Sciatic nerve (tissue), 2 donors: ENCODE measurements around the gene KYAT1. TPM values are rescaled to one million over a fixed set of nuclear protein-coding genes. Genes with fewer than 3 reads are reported as not detected.

Experiments used
- ATAC-seq: fragments of 200-7000 bp; cut with Tn5 transposase; one replicate; pipeline ENCODE4 v1.9.1; 2020; ENCODE audit warnings: mild to moderate bottlenecking, moderate library complexity
- DNase-seq: peaks from one replicate; pipeline ENCODE4 v3.0.0-alpha.2; 2020; ENCODE audit warnings: low spot score
- intact Hi-C: fragments of 100-400 bp; cut with DNase I; formaldehyde crosslinking; loops from one replicate; pipeline ENCODE4 v1.14.2; 2022
- total RNA-seq: library from RNA; stranded (reverse); fragmentation: NEBNext Ultra II Directional; extraction: Animal tissue kit (Norgen Biotek cat#: 25700); gene quantifications from one replicate; pipeline ENCODE4 v1.2.1, GENCODE V29; 2021
- donor health status: DM: no; HTN: no; CAD: no.
- donor health status: DM: no; HTN: no; CAD: no.

Gene KYAT1
- total RNA-seq, 1 donor from 2014 or later, result 12.8 TPM

DNA sequence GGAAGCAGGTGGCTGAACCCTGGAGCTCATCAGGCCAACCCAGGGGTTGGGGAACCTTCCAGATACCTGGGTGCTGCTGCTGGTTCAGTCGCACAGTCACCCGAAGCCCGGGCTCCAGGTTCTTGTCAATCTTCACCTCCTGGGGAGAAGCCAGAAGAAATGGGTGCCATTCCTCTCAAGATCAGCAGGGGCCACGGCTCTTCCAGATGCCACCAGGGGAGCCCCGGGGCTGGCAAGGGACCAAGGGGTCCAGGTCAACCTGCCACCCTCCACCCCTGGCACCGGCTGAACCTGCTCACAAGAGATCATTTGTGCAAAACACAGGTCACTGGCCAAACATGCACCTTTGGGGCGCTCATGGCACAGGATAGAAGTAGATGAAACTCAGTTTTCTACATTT, 56.8 kb downstream of the KYAT1 start:
- intact Hi-C loops, result no loop called here
- ATAC-seq, result no peak

DNA sequence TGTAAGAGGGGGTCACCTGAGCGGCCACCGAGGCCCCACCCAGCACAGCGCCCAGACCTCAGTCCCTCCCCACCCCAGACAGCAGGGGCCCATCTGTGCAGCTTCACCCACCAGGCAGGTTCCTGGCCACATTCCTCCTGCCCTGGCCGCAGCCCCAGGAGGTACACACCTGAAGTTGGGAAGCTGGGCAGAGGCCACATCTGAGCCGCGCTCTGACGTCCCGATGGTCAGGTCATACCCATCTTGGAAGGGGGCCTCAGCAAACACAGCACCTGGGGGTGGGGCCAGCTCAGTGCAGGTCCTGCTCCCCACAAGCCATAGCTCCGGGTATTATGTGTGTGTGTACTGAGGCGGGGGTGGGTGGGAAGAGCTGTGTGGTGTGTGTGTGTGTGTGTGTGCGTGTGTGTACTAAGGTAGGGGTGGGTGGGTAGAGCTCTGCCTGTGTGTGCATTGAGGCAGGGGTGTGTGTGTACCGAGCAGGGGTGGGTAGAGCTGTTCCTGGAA, 57.8 kb downstream of the KYAT1 start:
- intact Hi-C loops, result no loop called here
- ATAC-seq (no peak), DNase-seq (no peak)

More for the DNA sequence above, 56.8 kb downstream of the KYAT1 start:
- no peak for DNase-seq

DNA sequence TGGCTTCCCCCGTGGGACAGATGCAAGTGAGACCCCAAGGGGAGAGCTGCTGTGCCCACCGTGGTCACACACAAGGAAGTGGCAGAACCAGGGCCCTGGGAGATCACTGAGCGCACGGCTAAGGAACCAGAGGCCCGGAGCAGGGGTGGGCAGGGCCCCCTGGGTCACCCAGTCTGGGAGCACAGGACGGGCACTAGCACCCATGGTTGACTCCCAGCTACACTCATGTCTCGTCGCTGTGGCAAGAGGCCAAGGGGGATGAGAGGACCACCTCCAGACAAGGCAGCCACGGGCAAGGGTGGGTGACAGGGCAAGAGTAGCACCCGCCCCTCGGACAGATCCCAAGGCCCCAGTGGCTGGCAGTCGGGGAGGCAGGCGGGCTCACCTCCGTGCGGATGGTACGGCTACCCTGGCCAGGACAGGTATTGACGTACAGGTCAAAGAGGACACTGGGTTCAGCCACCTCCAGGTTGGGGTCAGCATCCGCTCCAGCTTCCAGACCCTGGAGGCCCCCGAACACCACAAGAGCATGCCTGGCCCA, 58.3 kb downstream of the KYAT1 start:
- DNase-seq, result no peak
- intact Hi-C loops, result no loop called here
- no peak for ATAC-seq

DNA sequence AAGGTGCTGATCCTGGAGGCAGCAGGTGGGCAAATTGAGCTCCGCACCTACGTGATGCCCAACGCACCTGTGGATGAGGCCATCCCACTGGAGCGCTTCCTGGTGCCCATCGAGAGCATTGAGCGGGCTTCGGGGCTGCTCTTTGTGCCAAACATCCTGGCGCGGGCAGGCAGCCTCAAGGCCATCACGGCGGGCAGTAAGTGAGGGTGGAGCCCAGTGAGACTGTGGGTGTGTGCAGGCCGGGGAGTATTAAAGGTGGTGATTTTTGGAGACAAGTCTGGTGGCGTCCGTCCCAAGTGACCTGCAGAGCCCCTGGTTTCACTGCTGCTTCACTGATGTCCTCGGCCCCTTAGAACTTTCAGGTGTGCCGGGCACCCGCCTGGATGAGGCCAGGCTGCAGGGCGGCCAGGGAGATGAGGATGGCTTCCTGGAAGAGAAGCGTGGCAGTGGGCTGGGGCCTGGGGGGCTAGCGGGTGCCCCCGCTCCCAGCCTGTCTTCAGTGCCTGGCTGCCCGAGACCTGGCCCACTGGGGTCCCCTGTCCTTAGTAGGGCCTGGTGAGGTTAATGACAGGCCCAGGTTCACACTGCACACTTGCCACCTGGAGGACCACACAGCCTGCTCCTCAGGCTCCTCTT, 59.2 kb downstream of the KYAT1 start:
- intact Hi-C loops, result no loop called here
- DNase-seq (no peak), ATAC-seq (no peak)

DNA sequence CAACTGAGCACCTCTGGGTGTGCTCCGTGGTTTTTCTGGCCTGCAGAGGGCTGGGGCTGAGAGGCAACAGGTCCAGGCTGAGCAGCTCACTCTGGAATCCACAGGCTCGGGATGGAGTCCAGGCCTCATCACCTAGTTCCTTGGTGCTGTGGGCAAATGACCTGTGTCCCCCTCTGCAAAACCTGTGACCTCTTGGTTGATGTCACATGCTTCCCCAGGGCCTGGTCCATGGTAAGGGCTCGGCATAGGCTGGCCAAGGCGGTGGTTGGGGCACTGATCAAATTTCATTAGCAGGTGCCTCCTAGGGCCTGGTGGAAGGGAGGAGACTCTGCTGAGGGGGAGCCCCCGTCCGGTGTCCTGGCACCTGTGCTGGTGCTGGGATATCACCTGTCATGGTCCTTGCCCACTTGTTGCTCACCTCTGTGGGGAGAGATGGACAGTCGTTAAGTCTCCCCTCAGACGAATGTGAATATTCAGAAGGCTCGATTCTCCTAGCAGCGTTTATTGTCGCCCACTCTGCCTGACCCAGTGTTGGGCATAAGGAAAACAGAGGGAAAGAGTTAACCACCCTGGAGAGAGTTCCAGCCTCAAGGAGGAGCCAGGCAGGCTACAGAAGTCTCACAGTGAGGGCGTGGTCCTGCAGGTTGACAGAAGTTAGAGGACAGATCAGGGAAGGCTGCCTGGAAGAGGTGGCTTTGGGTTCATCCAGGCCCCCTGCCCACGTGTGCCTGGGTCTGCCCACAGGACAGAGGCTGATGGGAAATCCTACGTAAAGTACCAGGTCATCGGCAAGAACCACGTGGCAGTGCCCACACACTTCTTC, 60.0 kb downstream of the KYAT1 start:
- intact Hi-C loops, result no loop called here
- ATAC-seq (no peak), DNase-seq (no peak)

DNA sequence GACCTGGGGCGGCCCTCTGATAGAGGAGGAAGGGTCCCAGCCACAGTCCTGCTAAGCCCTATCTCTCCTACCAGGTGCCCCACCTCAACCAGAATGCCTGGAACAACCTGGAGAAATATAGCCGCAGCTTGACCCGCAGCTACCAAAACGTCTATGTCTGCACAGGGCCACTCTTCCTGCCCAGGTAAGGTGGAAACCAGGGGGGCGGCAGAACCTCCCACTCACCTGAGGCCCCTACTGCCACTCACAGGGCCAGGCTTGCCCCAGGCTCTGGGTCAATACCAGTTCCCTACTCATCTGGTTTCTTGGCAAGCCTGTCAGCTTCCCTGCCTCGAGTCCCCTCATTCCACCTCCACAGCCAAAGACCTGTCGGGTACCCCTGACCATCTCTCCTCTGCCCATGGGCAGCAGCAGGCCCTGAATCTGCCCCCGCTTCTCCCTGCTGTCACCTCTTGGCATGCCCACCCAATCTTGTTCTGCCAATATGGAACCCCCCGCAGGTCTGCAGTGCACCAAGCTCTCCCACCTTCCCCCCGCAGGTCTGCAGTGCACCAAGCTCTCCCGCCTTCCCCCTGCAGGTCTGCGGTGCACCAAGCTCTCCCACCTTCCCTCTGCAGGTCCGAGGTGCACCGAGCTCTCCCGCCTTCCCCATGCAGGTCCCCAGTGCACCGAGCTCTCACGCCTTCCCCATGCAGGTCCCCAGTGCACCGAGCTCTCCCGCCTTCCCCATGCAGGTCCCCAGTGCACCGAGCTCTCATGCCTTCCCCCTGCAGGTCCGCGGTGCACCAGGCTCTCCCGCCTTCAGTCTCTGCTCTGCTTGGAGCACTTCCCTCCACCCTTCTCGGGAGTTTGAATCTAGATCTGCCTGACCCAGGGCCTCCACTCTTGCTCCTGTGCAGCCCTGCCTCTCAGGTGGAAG, 60.8 kb downstream of the KYAT1 start:
- DNase-seq (no peak), ATAC-seq (no peak)
- intact Hi-C loops, result no loop called here

DNA sequence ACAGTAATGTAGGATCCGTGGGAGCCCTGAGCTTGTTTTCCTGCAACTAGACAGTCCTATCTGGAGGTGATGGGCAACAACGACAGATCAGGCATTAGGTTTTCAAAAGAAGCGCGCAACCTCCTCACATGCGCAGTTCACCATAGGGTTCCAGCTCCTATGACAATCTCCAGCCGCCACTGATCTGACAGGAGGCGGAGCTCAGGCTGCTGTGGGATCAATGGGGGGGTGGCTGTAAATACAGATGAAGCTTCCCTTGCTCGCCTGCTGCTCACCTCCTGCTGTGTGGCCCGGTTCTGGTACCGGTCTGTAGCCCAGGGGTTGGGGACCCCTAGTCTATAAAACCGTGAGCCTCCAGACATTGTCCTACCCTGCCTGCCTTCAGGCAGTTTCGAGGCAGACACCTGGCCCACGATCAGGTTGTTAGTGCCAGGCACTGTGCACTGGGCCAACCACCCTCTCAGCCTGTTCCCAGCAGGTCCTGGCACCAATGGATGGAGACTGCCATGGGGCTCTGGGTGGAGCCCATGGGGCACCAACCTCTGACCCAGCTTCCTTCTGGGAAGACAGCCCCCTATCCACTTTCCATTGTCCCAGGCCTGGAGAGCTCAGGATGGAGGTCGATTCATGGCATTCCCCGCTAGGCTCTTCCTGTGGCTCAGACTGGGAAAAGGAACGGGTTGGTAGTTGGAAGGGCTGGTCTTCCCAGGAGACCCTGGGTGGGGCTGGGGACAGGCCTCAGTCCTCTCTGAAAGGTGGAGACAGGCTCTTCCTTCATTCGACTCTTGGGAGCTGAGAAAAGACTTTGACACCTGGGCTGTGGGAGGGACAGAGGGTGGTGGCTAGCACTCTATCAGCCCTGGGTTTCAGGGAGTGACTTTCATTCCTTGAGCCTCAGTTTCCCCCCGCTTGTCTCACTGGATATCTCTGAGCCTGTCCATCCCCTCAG, 61.8 kb downstream of the KYAT1 start:
- no peak for DNase-seq
- no peak for ATAC-seq
- intact Hi-C loops, result no loop called here

DNA sequence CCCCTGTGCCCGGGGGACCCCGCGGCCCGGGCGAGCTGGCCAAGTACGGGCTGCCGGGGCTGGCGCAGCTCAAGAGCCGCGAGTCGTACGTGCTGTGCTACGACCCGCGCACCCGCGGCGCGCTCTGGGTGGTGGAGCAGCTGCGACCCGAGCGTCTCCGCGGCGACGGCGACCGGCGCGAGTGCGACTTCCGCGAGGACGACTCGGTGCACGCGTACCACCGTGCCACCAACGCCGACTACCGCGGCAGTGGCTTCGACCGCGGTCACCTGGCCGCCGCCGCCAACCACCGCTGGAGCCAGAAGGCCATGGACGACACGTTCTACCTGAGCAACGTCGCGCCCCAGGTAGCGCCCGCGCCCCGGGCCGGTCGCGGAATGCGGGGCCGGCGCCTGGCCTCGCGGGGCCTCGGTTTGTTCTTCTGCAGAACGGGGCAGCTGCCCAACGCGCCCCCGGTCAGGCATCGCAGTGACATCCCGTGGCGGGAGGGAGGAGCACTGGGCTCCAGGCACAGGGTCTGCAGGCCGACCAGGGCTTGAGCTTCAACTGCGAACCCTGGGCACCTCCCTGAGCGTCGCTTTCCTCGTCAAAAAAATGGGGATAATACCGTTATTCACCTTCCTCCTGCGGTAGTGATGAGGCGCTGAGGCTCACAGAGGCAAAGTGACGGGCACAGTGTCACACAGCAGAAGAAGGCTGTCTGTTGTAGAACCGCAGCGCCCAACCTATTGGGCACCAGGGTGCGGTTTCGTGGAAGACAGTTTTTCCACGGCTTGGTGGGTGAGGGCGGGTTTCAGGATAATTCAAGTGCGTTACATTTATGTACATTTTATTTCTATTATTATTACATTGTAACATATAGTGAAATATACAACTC, 62.7 kb downstream of the KYAT1 start:
- DNase-seq, result peak; percentile 70
- no peak for ATAC-seq
- intact Hi-C loops, result no loop called here

DNA sequence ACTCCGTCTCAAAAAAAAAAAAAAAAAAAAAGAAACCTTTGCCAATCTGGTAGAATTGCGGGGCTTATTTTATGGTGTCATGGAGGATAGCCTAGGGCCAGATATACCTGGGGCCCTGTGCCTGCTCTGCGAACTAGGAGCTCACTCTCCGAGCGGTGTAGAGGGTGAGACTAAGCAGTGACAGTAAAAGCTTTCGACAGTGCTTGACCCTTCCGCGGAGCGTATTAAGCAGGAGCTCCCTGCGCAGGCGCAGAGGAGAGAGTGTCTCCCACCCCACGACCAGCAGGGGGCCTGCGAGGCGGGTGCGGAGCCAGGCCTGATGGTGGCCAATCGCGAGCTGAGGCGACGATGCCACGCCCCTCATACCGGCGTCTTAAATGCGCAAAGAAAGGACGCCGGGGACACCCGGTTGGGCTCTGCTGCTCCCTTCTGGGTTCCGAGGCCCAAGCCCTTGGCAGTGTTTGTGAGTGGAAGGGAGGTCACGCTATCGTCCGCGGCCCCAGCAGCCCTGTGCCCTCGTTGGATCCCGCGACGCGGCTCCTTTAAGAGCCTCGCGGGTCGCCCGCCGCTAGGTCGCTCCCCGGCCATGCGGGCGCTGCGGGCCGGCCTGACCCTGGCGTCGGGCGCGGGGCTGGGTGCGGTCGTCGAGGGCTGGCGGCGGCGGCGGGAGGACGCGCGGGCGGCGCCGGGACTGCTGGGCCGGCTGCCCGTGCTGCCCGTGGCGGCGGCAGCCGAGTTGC, 63.5 kb downstream of the KYAT1 start, which contains the start of gene ENDOG:
Gene ENDOG, plus strand, starts transcription at position 402 of the 740 bp plus-strand sequence. Its CDS starts 185 bp downstream, at position 587.
- intact Hi-C loops, result no loop called here
- DNase-seq, result peak; percentile 98
- ATAC-seq, result peak; percentile 99

DNA sequence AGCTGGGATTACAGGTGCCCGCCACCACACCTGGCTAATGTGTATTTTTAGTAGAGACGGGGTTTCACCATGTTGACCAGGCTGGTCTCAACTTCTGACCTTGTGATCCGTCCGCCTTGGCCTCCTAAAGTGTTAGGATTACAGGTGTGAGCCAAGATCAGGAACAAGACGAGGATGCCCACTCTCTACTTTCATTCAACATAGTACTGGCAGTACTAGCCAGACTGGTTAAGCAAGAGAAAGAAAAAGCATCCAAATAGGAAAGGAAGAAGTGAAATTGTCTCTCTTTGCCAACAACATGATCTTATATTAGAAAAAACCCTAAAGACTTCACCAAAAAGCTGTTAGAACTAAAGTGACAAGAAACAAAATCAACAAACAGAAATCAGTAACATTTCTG, 70.9 kb downstream of the KYAT1 start:
- ATAC-seq, result no peak

DNA sequence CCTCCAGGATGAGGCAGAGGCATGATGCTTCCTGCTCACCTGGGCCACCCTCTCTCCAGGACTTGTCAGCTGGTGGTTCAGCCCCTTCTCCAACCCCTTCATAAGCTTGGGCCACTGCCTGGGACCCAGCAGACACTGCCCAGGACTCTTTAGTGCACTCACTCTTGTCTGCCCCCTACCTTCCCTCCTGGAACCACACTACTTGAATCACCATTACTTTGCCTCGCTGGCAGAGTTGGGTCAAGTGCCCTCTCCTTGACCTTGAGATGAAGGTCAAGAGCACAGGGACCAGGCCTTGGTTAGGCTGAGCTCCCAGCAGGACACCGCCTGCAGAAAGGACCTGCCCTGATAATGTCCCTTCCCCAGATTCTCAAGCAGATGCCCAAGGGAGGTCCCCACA, 71.9 kb downstream of the KYAT1 start:
- no peak for ATAC-seq
- no peak for DNase-seq
- intact Hi-C loops, result no loop called here

More for the DNA sequence above, 70.9 kb downstream of the KYAT1 start:
- DNase-seq, result no peak
- intact Hi-C loops, result no loop called here

DNA sequence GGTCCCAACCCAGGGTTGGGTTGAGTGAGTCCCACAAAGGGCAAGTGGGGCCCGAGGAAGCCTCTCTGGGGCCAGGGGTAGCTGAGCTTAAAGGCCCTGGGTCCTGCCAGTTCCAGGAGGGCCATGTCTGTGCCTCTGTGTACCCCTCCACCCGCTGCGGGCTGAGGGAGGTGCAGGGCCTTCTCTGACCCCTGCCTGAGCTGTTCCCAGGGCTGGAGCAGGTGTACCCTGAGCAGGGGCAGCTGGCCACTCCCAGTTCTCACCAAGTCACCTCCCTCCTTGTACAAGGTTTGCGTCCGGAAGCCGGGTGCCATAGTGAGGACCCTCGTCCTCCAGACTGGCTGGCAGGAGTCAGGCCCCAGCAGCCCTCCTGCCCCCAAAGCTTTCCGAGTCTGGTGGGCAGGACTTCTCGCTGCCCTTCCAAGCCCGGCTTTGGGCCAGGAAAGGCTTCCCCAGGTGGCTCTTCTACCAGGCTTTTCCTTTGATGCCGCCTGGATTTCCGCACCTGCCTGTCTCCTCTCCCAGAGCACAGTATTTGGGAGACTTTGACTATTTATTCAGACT, 72.6 kb downstream of the KYAT1 start:
- intact Hi-C loops, result no loop called here
- DNase-seq (no peak), ATAC-seq (peak; percentile 39)

DNA sequence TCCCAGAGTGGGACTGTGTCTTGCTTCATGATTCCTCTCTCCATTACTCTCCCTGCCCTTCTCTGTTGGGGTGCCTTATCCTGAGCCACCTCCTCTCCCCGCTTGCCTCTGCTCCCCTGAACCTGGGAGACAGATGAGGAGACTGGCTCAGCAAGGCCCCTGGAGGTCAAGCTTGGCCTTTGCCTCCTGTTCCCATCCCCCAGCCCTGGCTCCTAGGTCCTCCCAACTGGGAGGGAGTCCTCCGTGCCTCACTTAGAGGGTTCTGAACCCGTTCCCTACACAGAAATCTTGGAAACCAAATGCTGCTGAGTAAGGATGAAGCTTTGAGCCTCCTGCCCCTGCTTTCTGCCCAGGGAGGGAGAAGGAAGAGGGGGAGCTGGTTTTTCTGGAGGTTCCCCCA, 73.2 kb downstream of the KYAT1 start:
- ATAC-seq (no peak), DNase-seq (no peak)
- intact Hi-C loops, result no loop called here

DNA sequence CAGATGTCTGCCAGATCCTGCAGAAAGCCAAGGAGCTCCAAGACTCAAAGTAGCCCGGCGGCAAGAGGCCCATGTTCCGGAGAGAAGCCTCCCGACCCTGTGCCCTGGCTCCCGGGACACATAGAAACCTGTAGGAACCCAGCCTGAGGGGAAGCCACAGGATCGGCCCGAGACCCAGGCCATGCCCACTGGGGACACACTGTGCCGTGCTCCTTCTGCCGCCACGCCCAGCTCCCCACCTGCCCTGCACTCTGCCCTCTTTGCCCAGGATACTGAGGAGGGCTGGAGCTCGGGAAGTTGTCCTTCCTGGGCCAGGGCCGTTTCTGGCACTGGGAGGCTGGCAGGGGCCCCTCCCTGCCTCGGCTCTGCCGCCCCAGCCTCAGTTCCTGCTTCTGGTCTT, 73.9 kb downstream of the KYAT1 start:
- no peak for ATAC-seq
- DNase-seq, result no peak
- intact Hi-C loops, result no loop called here

DNA sequence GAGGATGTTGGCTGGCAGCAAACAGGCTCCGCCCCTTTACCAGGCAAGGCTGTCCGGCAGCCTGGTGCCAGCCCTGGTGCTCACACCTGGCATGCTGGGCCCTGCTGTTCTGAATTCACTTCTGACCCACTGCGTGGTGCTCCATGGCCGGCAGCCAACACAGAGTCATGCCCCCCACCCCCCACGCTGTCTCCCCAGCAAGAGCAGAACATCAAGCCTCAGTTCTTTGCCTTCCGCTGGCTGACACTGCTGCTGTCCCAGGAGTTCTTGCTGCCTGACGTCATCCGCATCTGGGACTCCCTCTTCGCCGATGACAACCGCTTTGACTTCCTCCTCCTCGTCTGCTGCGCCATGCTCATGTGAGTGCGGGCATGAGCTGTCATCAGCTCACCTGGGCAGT, 76.1 kb downstream of the KYAT1 start:
- DNase-seq (no peak), ATAC-seq (no peak)
- intact Hi-C loops, result no loop called here

DNA sequence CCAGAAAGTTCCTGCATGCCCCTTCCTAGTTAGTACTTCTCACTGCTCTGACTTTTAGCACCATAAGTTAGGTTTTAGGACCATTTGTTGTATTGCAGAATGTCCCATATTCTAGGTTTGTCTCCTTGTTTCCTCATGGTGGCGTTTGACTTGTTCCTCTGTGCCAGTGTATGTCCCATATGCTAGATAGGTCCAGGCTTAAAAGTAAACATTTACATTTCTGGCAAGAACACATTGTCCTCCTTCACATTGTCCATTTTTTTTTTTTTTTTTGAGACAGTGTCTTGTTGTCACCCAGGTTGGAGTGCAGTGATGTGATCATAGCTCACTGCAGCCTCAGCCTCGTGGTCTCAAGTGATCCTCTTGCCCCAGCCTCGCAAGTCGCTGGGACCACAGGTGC, 79.3 kb downstream of the KYAT1 start:
- no peak for DNase-seq
- intact Hi-C loops, result no loop called here
- ATAC-seq, result no peak
